GM10248 (cell line): Measurements from ENCODE around the gene ETS1.

ENCODE experiments used
- CTCF ChIA-PET: fragments of 300-600 bp; sonication (Branson Sonifier 250); formaldehyde crosslinking; extraction: SDS; loops from one replicate; lab custom pipeline; 2021; ENCODE audit warnings: antibody characterized with exemption; lab: Yijun Ruan, JAX
- POLR2A ChIA-PET: fragments of 350-650 bp; sonication (Branson Sonifier 250); formaldehyde crosslinking; extraction: SDS; loops from one replicate; lab custom pipeline; 2020; ENCODE audit warnings: antibody characterized with exemption; lab: Yijun Ruan, JAX
- DNase-seq: peaks from one replicate; pipeline ENCODE4 v3.0.0; 2012; ENCODE audit errors: extremely low spot score
- TF ChIP-seq, protein P1 (sequence below): IDR thresholded peaks from 2 replicates; pipeline ENCODE4 v1.5.1; 2012; ENCODE audit warnings: mild to moderate bottlenecking, low read depth; ENCODE audit errors: extremely low read depth, missing control alignments, control extremely low read depth

ETS1 gene

DNA sequence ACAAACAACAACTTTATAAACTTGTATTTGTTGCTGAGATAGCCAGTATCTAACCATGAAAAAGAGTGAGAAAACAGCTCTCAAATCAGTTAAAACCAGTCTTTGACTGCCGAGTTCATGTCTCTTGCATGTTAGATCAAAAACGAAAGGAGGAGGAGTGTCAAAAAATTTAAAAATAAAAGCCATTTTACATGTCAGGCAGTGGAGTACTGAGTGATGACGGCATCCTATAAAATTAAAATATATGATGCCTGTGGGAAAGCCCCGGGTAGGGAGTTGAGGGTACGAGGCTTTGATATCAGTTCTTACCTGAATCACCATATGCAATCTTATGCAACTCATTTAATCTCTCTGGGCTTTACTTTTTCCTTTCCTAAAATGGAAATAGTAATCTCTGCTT lies 117.3 kb downstream of the ETS1 start:
- ChIA-PET POLR2A (no interaction called here), CTCF (interaction anchor here (1.5 kb wide), 1 partner anchor 12 kb away, joined by 4 read pairs; no protein-coding TSS in a partner anchor)
- no peak for DNase-seq
- TF ChIP-seq, protein P1, sequence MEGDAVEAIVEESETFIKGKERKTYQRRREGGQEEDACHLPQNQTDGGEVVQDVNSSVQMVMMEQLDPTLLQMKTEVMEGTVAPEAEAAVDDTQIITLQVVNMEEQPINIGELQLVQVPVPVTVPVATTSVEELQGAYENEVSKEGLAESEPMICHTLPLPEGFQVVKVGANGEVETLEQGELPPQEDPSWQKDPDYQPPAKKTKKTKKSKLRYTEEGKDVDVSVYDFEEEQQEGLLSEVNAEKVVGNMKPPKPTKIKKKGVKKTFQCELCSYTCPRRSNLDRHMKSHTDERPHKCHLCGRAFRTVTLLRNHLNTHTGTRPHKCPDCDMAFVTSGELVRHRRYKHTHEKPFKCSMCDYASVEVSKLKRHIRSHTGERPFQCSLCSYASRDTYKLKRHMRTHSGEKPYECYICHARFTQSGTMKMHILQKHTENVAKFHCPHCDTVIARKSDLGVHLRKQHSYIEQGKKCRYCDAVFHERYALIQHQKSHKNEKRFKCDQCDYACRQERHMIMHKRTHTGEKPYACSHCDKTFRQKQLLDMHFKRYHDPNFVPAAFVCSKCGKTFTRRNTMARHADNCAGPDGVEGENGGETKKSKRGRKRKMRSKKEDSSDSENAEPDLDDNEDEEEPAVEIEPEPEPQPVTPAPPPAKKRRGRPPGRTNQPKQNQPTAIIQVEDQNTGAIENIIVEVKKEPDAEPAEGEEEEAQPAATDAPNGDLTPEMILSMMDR: no peak

DNA sequence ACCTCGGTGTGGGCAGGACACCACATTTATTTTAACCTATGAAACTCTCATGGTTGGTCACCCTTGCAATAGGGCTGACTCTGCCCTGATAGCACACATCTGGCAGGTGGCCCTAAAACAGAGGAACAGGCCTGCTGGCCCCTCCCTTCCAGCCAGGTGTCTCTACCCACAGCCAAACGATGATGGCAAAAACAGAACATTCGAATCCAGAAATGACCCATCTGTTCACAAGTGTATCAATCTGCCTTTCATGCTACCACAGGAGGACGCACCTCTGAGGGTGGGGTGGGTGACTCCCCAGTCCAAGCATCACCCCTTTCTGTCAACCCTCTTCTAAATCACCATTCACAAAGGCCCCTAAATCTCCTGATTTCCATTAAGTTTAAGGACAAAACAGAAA lies 118.1 kb downstream of the ETS1 start:
- CTCF ChIA-PET: interaction anchor here (1.5 to 2.5 kb wide), 3 partner anchors 12 to 161 kb away, joined by 4 to 12 read pairs (median 6); no protein-coding TSS in a partner anchor

DNA sequence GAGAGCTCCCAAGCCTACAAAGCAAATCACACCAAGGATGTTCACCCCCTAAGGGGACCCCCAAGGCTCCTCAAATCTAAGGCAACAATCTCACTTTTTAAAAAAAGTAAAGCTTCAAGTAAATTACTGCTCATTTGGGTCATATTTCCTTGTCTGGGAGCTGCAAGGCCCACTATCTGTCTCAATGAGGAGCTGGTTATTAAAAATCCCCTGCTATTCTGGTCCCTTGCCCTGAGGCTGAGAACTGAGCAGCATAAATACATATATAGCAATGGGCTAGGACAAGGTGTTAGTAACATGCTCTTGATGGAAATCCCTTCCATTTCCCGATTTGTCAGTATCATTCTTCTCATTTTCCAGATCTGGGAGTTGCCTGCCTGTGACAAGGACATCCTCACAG lies 119.2 kb downstream of the ETS1 start:
- TF ChIP-seq, protein P1: no peak
- ChIA-PET CTCF (interaction anchor here (0.9 to 2.5 kb wide), 5 partner anchors 11 to 185 kb away, joined by 3 to 12 read pairs (median 3); no protein-coding TSS in a partner anchor), POLR2A (interaction anchor here (0.8 kb wide), 1 partner anchor 31 kb away, joined by 3 read pairs; no protein-coding TSS in a partner anchor)
- DNase-seq: no peak

More for the DNA sequence above, 118.1 kb downstream of the ETS1 start:
- TF ChIP-seq, protein P1: peak; percentile 8
- POLR2A ChIA-PET: no interaction called here
- DNase-seq: peak; percentile 65

DNA sequence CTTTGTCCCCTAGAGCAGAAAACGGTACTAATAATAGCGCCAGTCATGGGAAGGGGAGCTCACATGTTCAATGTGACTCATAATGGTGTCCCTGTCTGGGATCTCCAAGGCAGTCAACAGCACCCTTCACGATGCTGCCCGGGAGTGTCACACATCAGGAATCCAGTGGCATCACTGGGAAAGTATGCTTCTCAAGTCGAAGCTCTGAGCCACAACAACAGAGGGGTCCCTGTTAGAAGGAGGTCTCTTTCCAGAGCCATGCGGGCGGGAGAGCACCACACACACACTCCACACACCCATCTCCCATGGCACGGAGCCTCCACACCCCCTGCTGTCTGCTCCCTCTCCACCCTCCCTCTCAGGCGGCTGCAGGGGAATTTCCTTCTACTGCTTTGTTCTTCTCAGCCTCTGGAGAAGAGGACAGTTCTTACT lies 119.7 kb downstream of the ETS1 start:
- TF ChIP-seq, protein P1: no peak
- POLR2A ChIA-PET: interaction anchor here (0.8 kb wide), 1 partner anchor 31 kb away, joined by 3 read pairs; no protein-coding TSS in a partner anchor
- CTCF ChIA-PET: interaction anchor here (0.9 to 2.5 kb wide), 5 partner anchors 11 to 185 kb away, joined by 3 to 12 read pairs (median 3); no protein-coding TSS in a partner anchor
- no peak for DNase-seq

DNA sequence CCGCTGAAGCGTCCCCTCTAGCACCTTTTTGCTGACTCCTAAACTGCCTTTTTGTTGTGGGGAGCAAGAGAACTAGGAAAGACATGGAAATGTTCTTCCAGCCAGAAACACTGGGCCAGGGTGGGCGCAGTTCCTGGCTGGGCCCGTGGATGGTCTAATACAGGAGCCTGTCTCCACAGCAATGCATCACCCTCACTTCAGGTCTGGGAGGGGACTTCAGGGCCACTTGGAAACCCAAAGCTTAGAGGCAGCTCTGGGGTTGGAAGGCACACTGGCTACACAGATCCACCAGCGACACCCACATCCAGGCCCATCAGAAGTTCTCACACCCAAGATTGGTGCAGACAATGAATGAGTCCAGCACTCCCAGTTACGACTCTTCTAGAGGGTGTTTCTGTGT lies 120.3 kb downstream of the ETS1 start:
- TF ChIP-seq, protein P1: no peak
- ChIA-PET POLR2A (interaction anchor here (0.6 kb wide), 1 partner anchor 343 kb away, joined by 3 read pairs; no protein-coding TSS in a partner anchor), CTCF (interaction anchor here (1.4 to 2.5 kb wide), 3 partner anchors 10 to 184 kb away, joined by 3 to 12 read pairs (median 3); no protein-coding TSS in a partner anchor)
- DNase-seq: no peak

DNA sequence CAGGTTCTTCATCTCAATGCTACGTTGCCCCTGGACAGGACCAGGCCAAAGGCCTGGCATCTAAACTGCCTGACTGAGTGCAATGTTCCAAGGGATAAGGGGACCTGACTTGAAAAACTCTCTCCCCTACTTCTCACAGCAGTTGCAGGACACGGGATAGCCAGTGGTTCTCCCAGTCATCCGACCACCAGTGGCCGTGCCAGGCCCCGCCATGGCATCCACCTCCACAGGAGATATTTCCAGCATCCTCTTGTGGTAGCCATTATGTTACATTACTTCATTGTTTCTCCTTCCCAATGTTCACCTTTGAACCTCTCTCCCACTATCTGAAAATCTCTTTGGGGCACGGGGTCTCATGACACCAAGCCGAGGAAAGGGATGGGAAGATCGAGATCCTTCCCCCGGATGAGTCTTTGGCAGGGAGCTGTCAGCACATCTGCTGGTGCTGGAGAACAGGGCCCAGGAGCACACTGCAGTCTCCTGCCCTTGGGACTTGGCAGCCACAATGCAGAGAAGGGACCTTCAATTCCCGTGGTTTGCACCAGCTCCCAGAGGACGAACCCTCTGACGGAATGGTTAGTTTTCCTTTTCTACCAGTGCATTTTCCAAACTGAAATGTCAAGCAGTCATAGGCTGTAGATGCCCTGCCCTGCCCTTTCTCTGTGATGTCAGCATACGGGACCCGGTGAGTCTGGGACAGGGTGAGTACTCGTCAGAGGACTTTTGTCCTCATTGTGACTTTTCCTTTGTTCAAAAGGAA lies 121.2 kb downstream of the ETS1 start:
- CTCF ChIA-PET: interaction anchor here (0.9 to 2.0 kb wide), 3 partner anchors 9 to 176 kb away, joined by 3 to 5 read pairs (median 4); no protein-coding TSS in a partner anchor
- POLR2A ChIA-PET: interaction anchor here (0.6 kb wide), 1 partner anchor 344 kb away, joined by 3 read pairs; no protein-coding TSS in a partner anchor
- DNase-seq: no peak
- TF ChIP-seq, protein P1: no peak
